Neural progenitor cell (in vitro differentiated cells): ENCODE results near the gene OR3A3. TPM values are rescaled to one million over a fixed set of nuclear protein-coding genes. Genes with fewer than 3 reads are reported as not detected.
"Not testable (repeated sequence)": the region's sequence is repeated elsewhere in the genome, so short reads cannot be mapped to it uniquely, and the experiment has no call there.

Source experiments
- DNase-seq: peaks from one replicate; pipeline ENCODE4 v3.0.0-alpha.2; 2016; ENCODE audit warnings: low spot score
- H2AFZ ChIP-seq: fragments of 200-600 bp; sonication (generic); replicated peaks from 2 replicates; pipeline ENCODE4 v1.6.1; 2016; ENCODE audit warnings: antibody characterized with exemption
- H3F3A ChIP-seq: fragments of 200-600 bp; sonication (generic); 2 replicates; pipeline ENCODE4 v1.6.1; 2016; ENCODE audit warnings: antibody characterized with exemption, low read depth
- H3K27ac ChIP-seq: fragments of 200-600 bp; sonication (generic); 2 replicates; pipeline ENCODE4 v1.5.1; 2016; ENCODE audit warnings: mild to moderate bottlenecking
- H3K27me3 ChIP-seq: fragments of 200-600 bp; sonication (generic); 2 replicates; pipeline ENCODE4 v1.6.1; 2016; ENCODE audit warnings: mild to moderate bottlenecking, moderate library complexity
- H3K36me3 ChIP-seq: fragments of 200-600 bp; sonication (generic); 2 replicates; pipeline ENCODE4 v1.5.1; 2016
- H3K4me1 ChIP-seq: fragments of 200-600 bp; sonication (generic); 2 replicates; pipeline ENCODE4 v1.6.1; 2016; ENCODE audit warnings: mixed run types
- H3K4me2 ChIP-seq: fragments of 200-600 bp; sonication (generic); 2 replicates; pipeline ENCODE4 v1.6.1; 2016
- H3K4me3 ChIP-seq: fragments of 200-600 bp; sonication (generic); 2 replicates; pipeline ENCODE4 v1.5.1; 2016
- H3K79me2 ChIP-seq: fragments of 200-600 bp; sonication (generic); 2 replicates; pipeline ENCODE4 v1.6.1; 2016; ENCODE audit warnings: low read depth
- H3K9ac ChIP-seq: fragments of 200-600 bp; sonication (generic); 2 replicates; pipeline ENCODE4 v1.6.1; 2016
- H3K9me3 ChIP-seq: fragments of 200-600 bp; sonication (generic); 2 replicates; pipeline ENCODE4 v1.5.1; 2016; ENCODE audit warnings: low read depth
- H4K20me1 ChIP-seq: fragments of 200-600 bp; sonication (generic); 2 replicates; pipeline ENCODE4 v1.6.1; 2016; ENCODE audit warnings: low read depth
- H3K27ac Mint-ChIP-seq: 3 replicates; pipeline ENCODE4 v1.8.0; 2021; ENCODE audit warnings: mixed read lengths
- H3K27me3 Mint-ChIP-seq: 2 replicates; pipeline ENCODE4 v1.8.0; 2022; ENCODE audit warnings: low read depth, mild to moderate bottlenecking, inconsistent platforms, moderate library complexity, mixed read lengths; ENCODE audit not compliant: insufficient read depth
- H3K36me3 Mint-ChIP-seq: 3 replicates; pipeline ENCODE4 v1.8.0; 2021; ENCODE audit warnings: mixed read lengths
- H3K4me1 Mint-ChIP-seq: 3 replicates; pipeline ENCODE4 v1.8.0; 2021; ENCODE audit warnings: mixed read lengths
- H3K4me3 Mint-ChIP-seq: 3 replicates; pipeline ENCODE4 v1.8.0; 2021; ENCODE audit warnings: mild to moderate bottlenecking, moderate library complexity, mixed read lengths
- H3K9me3 Mint-ChIP-seq: 3 replicates; pipeline ENCODE4 v1.8.0; 2020; ENCODE audit warnings: mixed read lengths
- EZH2 ChIP-seq: fragments of 200-600 bp; sonication (generic); IDR thresholded peaks from 2 replicates; pipeline ENCODE4 v1.6.1; 2017; ENCODE audit warnings: antibody characterized with exemption, mild to moderate bottlenecking, moderate library complexity
- EZH2phosphoT487 ChIP-seq: fragments of 200-600 bp; sonication (generic); IDR thresholded peaks from 2 replicates; pipeline ENCODE4 v1.6.1; 2017; ENCODE audit warnings: antibody characterized with exemption
- total RNA-seq: library from RNA; depleted of rRNA; stranded (reverse); fragments of >200 nt; gene quantifications from 2 replicates; pipeline ENCODE4 v1.2.3, GENCODE V29; 2015; ENCODE audit warnings: low replicate concordance
- TF ChIP-seq, protein P1 (sequence below): fragments of 200-600 bp; sonication (generic); IDR thresholded peaks from 2 replicates; pipeline ENCODE4 v1.5.1; 2017; ENCODE audit warnings: antibody characterized with exemption, mild to moderate bottlenecking

Gene OR3A3
- total RNA-seq, 1 donor from 2014 or later, result not detected

DNA sequence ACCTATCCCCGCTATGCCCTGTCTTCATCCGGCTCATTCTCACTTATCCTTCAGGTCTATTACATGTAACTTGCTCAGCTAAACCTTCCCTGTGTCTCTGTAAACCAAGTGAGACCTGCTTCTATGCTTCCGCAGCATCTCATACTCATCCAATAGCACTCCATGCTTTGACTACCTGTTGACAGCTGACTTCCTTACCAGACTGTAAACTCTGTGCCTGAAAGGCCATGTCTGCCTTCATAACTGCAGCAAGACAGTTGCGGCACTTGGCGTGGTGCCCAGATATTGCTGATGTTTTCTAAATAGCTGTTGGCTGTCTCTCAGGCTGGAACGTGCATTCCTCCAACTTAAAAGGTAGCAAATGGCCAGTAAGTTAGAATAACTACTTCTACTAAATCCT, 11.1 kb upstream of the OR3A3 start:
- no peaks in the 10 kb centered on the region for H3K4me1 Mint-ChIP-seq
- peaks cover 2% of the 10 kb centered on the region for H3K9me3 Mint-ChIP-seq

DNA sequence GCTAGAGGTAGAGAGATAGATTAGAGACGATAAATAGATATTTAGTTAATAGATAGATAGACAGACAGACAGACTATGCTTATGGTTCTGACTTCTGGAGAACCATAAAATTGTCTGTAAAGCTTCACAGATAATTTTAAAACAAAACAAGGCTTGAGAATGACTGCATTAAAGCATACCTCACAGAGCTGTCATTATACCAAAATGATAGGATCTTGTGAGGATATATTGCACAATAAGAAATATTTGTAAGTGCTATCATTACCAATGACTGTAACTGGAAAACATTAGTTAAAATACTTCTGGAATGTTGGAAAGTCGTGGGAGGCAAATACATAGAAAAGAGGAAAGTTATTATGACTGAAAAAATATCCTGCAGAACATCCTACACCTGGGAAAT, 9.4 kb upstream of the OR3A3 start:
- Histone ChIP-seq H3K4me3 (no peak overlapping the region), H3K79me2 (no peaks in the 10 kb centered on the region), H3K27me3 (no peaks in the 10 kb centered on the region), H3K36me3 (no peaks in the 10 kb centered on the region), H3K4me1 (no peaks in the 10 kb centered on the region), H3K27ac (no peak overlapping the region), H3K4me2 (no peak overlapping the region), H3K9ac (no peak overlapping the region), H2AFZ (no peak overlapping the region), H3K9me3 (no peaks in the 10 kb centered on the region), H4K20me1 (no peaks in the 10 kb centered on the region), H3F3A (no peaks in the 10 kb centered on the region)
- no peak overlapping the region for H3K27ac Mint-ChIP-seq
- H3K36me3 Mint-ChIP-seq, result no peaks in the 10 kb centered on the region
- H3K27me3 Mint-ChIP-seq, result no peaks in the 10 kb centered on the region
- H3K9me3 Mint-ChIP-seq, result peaks cover 8% of the 10 kb centered on the region
- H3K4me1 Mint-ChIP-seq, result no peaks in the 10 kb centered on the region
- no peak for DNase-seq
- H3K4me3 Mint-ChIP-seq, result no peak overlapping the region
- TF ChIP-seq EZH2phosphoT487, result no peak
- TF ChIP-seq, protein P1, sequence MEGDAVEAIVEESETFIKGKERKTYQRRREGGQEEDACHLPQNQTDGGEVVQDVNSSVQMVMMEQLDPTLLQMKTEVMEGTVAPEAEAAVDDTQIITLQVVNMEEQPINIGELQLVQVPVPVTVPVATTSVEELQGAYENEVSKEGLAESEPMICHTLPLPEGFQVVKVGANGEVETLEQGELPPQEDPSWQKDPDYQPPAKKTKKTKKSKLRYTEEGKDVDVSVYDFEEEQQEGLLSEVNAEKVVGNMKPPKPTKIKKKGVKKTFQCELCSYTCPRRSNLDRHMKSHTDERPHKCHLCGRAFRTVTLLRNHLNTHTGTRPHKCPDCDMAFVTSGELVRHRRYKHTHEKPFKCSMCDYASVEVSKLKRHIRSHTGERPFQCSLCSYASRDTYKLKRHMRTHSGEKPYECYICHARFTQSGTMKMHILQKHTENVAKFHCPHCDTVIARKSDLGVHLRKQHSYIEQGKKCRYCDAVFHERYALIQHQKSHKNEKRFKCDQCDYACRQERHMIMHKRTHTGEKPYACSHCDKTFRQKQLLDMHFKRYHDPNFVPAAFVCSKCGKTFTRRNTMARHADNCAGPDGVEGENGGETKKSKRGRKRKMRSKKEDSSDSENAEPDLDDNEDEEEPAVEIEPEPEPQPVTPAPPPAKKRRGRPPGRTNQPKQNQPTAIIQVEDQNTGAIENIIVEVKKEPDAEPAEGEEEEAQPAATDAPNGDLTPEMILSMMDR, result no peak

More for the DNA sequence above, 11.1 kb upstream of the OR3A3 start:
- Histone ChIP-seq H3K9ac (no peak overlapping the region), H3F3A (no peaks in the 10 kb centered on the region), H3K27ac (no peak overlapping the region), H3K4me3 (no peak overlapping the region), H4K20me1 (no peaks in the 10 kb centered on the region), H3K27me3 (no peaks in the 10 kb centered on the region), H3K9me3 (peaks cover under 1% of the 10 kb centered on the region), H3K79me2 (no peaks in the 10 kb centered on the region), H3K4me2 (no peak overlapping the region), H3K36me3 (no peaks in the 10 kb centered on the region), H3K4me1 (no peaks in the 10 kb centered on the region), H2AFZ (no peak overlapping the region)
- TF ChIP-seq, protein P1, result no peak
- TF ChIP-seq EZH2phosphoT487, result no peak
- TF ChIP-seq EZH2, result no peak
- no peak for DNase-seq
- Mint-ChIP-seq H3K36me3 (no peaks in the 10 kb centered on the region), H3K27me3 (no peaks in the 10 kb centered on the region), H3K4me3 (no peak overlapping the region), H3K27ac (no peak overlapping the region)

DNA sequence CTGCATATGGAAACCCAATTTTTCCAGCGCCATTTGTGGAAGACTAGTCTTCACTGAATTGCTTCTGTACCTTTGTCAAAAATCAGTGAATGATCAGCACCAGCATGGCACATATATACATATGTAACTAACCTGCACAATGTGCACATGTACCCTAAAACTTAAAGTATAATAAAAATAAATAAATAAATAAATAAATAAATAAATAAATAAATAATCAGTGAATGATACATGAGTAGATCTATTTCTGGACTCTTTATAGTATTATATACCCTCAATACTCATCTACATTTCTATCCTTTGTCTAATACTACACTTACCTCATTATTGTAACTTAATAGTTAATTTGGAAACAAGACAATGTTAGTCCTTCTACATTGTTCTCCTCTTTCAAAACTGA, 7.3 kb upstream of the OR3A3 start:
- H3K9me3 Mint-ChIP-seq, result peaks cover 17% of the 10 kb centered on the region
- H4K20me1 ChIP-seq, H3K4me2 ChIP-seq, H3K4me1 Mint-ChIP-seq, H3K4me1 ChIP-seq, H3F3A ChIP-seq, H3K27ac Mint-ChIP-seq, H3K27me3 ChIP-seq, H3K9me3 ChIP-seq, H3K36me3 ChIP-seq, H3K4me3 ChIP-seq, H3K9ac ChIP-seq, H2AFZ ChIP-seq, H3K27me3 Mint-ChIP-seq, H3K4me3 Mint-ChIP-seq, H3K79me2 ChIP-seq, DNase-seq, H3K36me3 Mint-ChIP-seq, H3K27ac ChIP-seq: not testable (repeated sequence)

DNA sequence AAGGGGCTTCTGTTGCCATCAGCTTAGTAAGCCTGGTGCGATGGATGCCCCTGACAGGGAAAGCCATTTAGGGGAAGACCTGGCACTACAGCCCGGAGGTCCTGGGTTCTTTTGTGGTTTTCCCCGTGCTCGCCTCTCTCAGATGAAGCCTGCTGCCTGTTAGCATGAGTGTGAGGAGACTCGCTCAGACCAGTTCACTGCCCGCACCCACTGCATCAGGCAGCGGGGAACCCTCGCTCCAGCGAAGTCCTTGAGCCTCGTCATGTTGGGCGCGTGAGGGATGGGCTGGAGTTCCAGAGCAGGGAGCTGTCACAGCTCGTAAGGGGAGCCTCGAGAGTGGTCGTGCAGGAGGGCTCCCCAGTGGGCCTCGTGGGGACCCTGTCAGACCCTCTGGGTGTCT, 1.0 kb downstream of the OR3A3 start:
- H3K9me3 Mint-ChIP-seq, result peaks cover 10% of the 10 kb centered on the region

More for the DNA sequence above, 1.0 kb downstream of the OR3A3 start:
- DNase-seq, H3K4me2 ChIP-seq, H3K9ac ChIP-seq, H3K27ac ChIP-seq, H3F3A ChIP-seq, H3K27me3 Mint-ChIP-seq, H3K4me3 Mint-ChIP-seq, H3K27ac Mint-ChIP-seq, H2AFZ ChIP-seq, H3K27me3 ChIP-seq, H3K36me3 Mint-ChIP-seq, H3K79me2 ChIP-seq, H3K4me3 ChIP-seq, H3K4me1 ChIP-seq, H4K20me1 ChIP-seq, H3K4me1 Mint-ChIP-seq, H3K36me3 ChIP-seq: not testable (repeated sequence)
- H3K9me3 ChIP-seq, result peaks cover 10% of the 10 kb centered on the region
